ENCODE data around the gene KCNN1. TPM values are rescaled to one million over a fixed set of nuclear protein-coding genes. Genes with fewer than 3 reads are reported as not detected.
A peak's percentile ranks its signal among the peaks of the same experiment; 100 is the strongest.

The KCNN1 gene
- total and polyA plus RNA-seq, 7 experiments from 2014 or later = 0.05 TPM; not detected in 6

- no peak overlapping the region for H3K4me3 Mint-ChIP-seq
- ChIA-PET POLR2A (interaction anchor here (0.6 to 1.6 kb wide), 3 partner anchors 62 to 139 kb away, joined by 3 to 4 read pairs (median 3); partner anchors contain the start of gene RPL18A), CTCF (interaction anchor here (0.6 to 13.8 kb wide), 7 partner anchors 52 to 591 kb away, joined by 3 to 224 read pairs (median 3); partner anchors contain the start of genes CCDC124 and RPL18A)
- Histone ChIP-seq H3K27ac (ENCODE audit: low read depth, low read length) (peak overlapping the region; percentile 25), H3K36me3 (ENCODE audit: control insufficient read depth in 2 of 3, insufficient read depth in 3 of 3, low read length in 3 of 3) (no peaks in the 10 kb centered on the region), H3K4me1 (ENCODE audit: control insufficient read depth in 2 of 2, insufficient read depth in 2 of 2, low read length in 2 of 2) (peaks cover 19 to 24% of the 10 kb centered on the region in 2 donors), H3K9me3 (ENCODE audit: control insufficient read depth in 2 of 3, low read length in 3 of 3) (no peaks in the 10 kb centered on the region), H3K27me3 (ENCODE audit: control insufficient read depth in 2 of 2, insufficient read depth in 2 of 2, low read length in 2 of 2) (no peaks in the 10 kb centered on the region), H3K4me3 (ENCODE audit: low read length) (no peak overlapping the region)
- H3K27ac Mint-ChIP-seq = peak overlapping the region in 6 of 9 donors; percentile 72 to 100 (median 94)
- ATAC-seq = no peak
- H3K9me3 Mint-ChIP-seq = peaks cover 0 to 3% (median 0%) of the 10 kb centered on the region in 11 donors
- H3K27me3 Mint-ChIP-seq = peaks cover 0 to 14% (median 0%) of the 10 kb centered on the region in 5 donors
- peaks cover 0 to 4% (median 0%) of the 10 kb centered on the region in 5 donors for H3K36me3 Mint-ChIP-seq
- no peak for DNase-seq
- intact Hi-C loops (cut with micrococcal nuclease) = loop anchor here (1.0 to 5.0 kb wide), 6 partner anchors 51 to 253 kb away; partner anchors contain the start of genes RPL18A (in 1 of the 2) and SLC5A5 (in 1 of the 2)
- peaks cover 10 to 34% (median 18%) of the 10 kb centered on the region in 7 donors for H3K4me1 Mint-ChIP-seq
Observed at GRCh38 chr19:17997969-17998826, 31.3 kb downstream of the KCNN1 start.

- peaks cover 0 to 14% (median 0%) of the 10 kb centered on the region in 5 donors for H3K27me3 Mint-ChIP-seq
- Histone ChIP-seq H3K27me3 (ENCODE audit: control insufficient read depth in 2 of 2, insufficient read depth in 2 of 2, low read length in 2 of 2) (no peaks in the 10 kb centered on the region), H3K27ac (ENCODE audit: low read depth, low read length) (peak overlapping the region; percentile 25), H3K36me3 (ENCODE audit: control insufficient read depth in 2 of 3, insufficient read depth in 3 of 3, low read length in 3 of 3) (no peaks in the 10 kb centered on the region), H3K4me1 (ENCODE audit: control insufficient read depth in 2 of 2, insufficient read depth in 2 of 2, low read length in 2 of 2) (peaks cover 19 to 24% of the 10 kb centered on the region in 2 donors), H3K4me3 (ENCODE audit: low read length) (no peak overlapping the region), H3K9me3 (ENCODE audit: control insufficient read depth in 2 of 3, low read length in 3 of 3) (no peaks in the 10 kb centered on the region)
- peaks cover 10 to 35% (median 18%) of the 10 kb centered on the region in 7 donors for H3K4me1 Mint-ChIP-seq
- peaks cover 0 to 4% (median 0%) of the 10 kb centered on the region in 5 donors for H3K36me3 Mint-ChIP-seq
- intact Hi-C loops (cut with micrococcal nuclease) = loop anchor here in 1 of 2 donors (5.0 kb wide), 1 partner anchor 126 kb away; the partner anchor contains the start of gene SLC5A5
- DNase-seq (no peak), ATAC-seq (no peak)
- POLR2A ChIA-PET = interaction anchor here (0.6 to 1.6 kb wide), 2 partner anchors 68 to 139 kb away, joined by 3 to 4 read pairs; partner anchors contain the start of gene RPL18A
- CTCF ChIA-PET = interaction anchor here (0.6 to 13.8 kb wide), 4 partner anchors 53 to 139 kb away, joined by 3 to 224 read pairs (median 13); partner anchors contain the start of genes CCDC124 and RPL18A
- peaks cover 0 to 3% (median 0%) of the 10 kb centered on the region in 11 donors for H3K9me3 Mint-ChIP-seq
- H3K27ac Mint-ChIP-seq = peak overlapping the region; percentile 69 to 100 (median 94)
- peak overlapping the region in 8 of 10 donors; percentile 12 to 78 (median 46) for H3K4me3 Mint-ChIP-seq
Observed at GRCh38 chr19:17998827-17999150, 31.9 kb downstream of the KCNN1 start.

GRCh38 chr19:17999684-18000479 lies 33.0 kb downstream of the KCNN1 start:
- H3K27ac ChIP-seq (ENCODE audit: low read depth, low read length) = peak overlapping the region; percentile 97
- ATAC-seq = no peak

GRCh38 chr19:18000480-18000914 lies 33.6 kb downstream of the KCNN1 start:
- Histone ChIP-seq H3K27me3 (ENCODE audit: control insufficient read depth in 2 of 2, insufficient read depth in 2 of 2, low read length in 2 of 2) (no peaks in the 10 kb centered on the region), H3K27ac (ENCODE audit: low read depth, low read length) (peak overlapping the region; percentile 97), H3K4me1 (ENCODE audit: control insufficient read depth in 2 of 2, insufficient read depth in 2 of 2, low read length in 2 of 2) (peaks cover 19 to 24% of the 10 kb centered on the region in 2 donors), H3K36me3 (ENCODE audit: control insufficient read depth in 2 of 3, insufficient read depth in 3 of 3, low read length in 3 of 3) (no peaks in the 10 kb centered on the region), H3K4me3 (ENCODE audit: low read length) (peak overlapping the region; percentile 25), H3K9me3 (ENCODE audit: control insufficient read depth in 2 of 3, low read length in 3 of 3) (no peaks in the 10 kb centered on the region)
- DNase-seq (peak in 1 of 9 donors; percentile 50), ATAC-seq (no peak)
- intact Hi-C loops (cut with micrococcal nuclease) = loop anchor here (2.0 to 5.0 kb wide), 3 partner anchors 128 to 172 kb away; partner anchors contain the start of genes IFI30 (in 1 of the 2) and SLC5A5 (in 1 of the 2)
- Mint-ChIP-seq H3K9me3 (peaks cover 0 to 3% (median 0%) of the 10 kb centered on the region in 11 donors), H3K27ac (peak overlapping the region; percentile 94 to 100 (median 99)), H3K36me3 (peaks cover 0 to 5% (median 0%) of the 10 kb centered on the region in 5 donors), H3K4me3 (peak overlapping the region; percentile 81 to 98 (median 87)), H3K27me3 (peaks cover 0 to 7% (median 0%) of the 10 kb centered on the region in 5 donors), H3K4me1 (peaks cover 10 to 35% (median 18%) of the 10 kb centered on the region in 7 donors)
- ChIA-PET POLR2A (interaction anchor here (0.6 to 4.6 kb wide), 21 partner anchors 10 to 299 kb away, joined by 3 to 35 read pairs (median 5); partner anchors contain the start of genes CCDC124, IL12RB1, JAK3 and JUND), CTCF (interaction anchor here (1.5 to 13.8 kb wide), 3 partner anchors 62 to 151 kb away, joined by 3 to 224 read pairs (median 4); partner anchors contain the start of gene CCDC124)

More at GRCh38 chr19:17999684-18000479, 33.0 kb downstream of the KCNN1 start:
- POLR2A ChIA-PET = interaction anchor here (0.6 to 4.6 kb wide), 15 partner anchors 10 to 204 kb away, joined by 3 to 35 read pairs (median 9); partner anchors contain the start of genes CCDC124, IL12RB1, JAK3 and RAB3A
- H3K4me1 ChIP-seq (ENCODE audit: control insufficient read depth in 2 of 2, insufficient read depth in 2 of 2, low read length in 2 of 2) = peaks cover 19 to 24% of the 10 kb centered on the region in 2 donors
- no peaks in the 10 kb centered on the region for H3K9me3 ChIP-seq (ENCODE audit: control insufficient read depth in 2 of 3, low read length in 3 of 3)
- H3K4me3 Mint-ChIP-seq = peak overlapping the region; percentile 81 to 98 (median 87)
- peaks cover 0 to 4% (median 0%) of the 10 kb centered on the region in 5 donors for H3K36me3 Mint-ChIP-seq
- peak overlapping the region; percentile 25 for H3K4me3 ChIP-seq (ENCODE audit: low read length)
- H3K9me3 Mint-ChIP-seq = peaks cover 0 to 3% (median 0%) of the 10 kb centered on the region in 11 donors
- CTCF ChIA-PET = interaction anchor here (0.7 to 13.8 kb wide), 4 partner anchors 62 to 511 kb away, joined by 3 to 224 read pairs (median 4); partner anchors contain the start of gene CCDC124
- H3K36me3 ChIP-seq (ENCODE audit: control insufficient read depth in 2 of 3, insufficient read depth in 3 of 3, low read length in 3 of 3) = no peaks in the 10 kb centered on the region
- H3K27me3 ChIP-seq (ENCODE audit: control insufficient read depth in 2 of 2, insufficient read depth in 2 of 2, low read length in 2 of 2) = no peaks in the 10 kb centered on the region
- H3K27ac Mint-ChIP-seq = peak overlapping the region; percentile 94 to 100 (median 99)
- no peak for DNase-seq
- H3K4me1 Mint-ChIP-seq = peaks cover 10 to 35% (median 18%) of the 10 kb centered on the region in 7 donors
- intact Hi-C loops (cut with micrococcal nuclease) = loop anchor here (2.0 to 5.0 kb wide), 3 partner anchors 128 to 173 kb away; partner anchors contain the start of genes SLC5A5 (in 2 of the 2) and IFI30 (in 1 of the 2)
- H3K27me3 Mint-ChIP-seq = peaks cover 0 to 11% (median 0%) of the 10 kb centered on the region in 5 donors

GRCh38 chr19:18000915-18001776 lies 34.2 kb downstream of the KCNN1 start:
- peaks cover 10 to 35% (median 18%) of the 10 kb centered on the region in 7 donors for H3K4me1 Mint-ChIP-seq
- ATAC-seq (peak; percentile 90), DNase-seq (peak; percentile 89 to 96 (median 95))
- peak overlapping the region; percentile 94 to 100 (median 99) for H3K27ac Mint-ChIP-seq
- Histone ChIP-seq H3K27ac (ENCODE audit: low read depth, low read length) (peak overlapping the region; percentile 97), H3K4me1 (ENCODE audit: control insufficient read depth in 2 of 2, insufficient read depth in 2 of 2, low read length in 2 of 2) (peaks cover 19 to 24% of the 10 kb centered on the region in 2 donors), H3K27me3 (ENCODE audit: control insufficient read depth in 2 of 2, insufficient read depth in 2 of 2, low read length in 2 of 2) (no peaks in the 10 kb centered on the region), H3K4me3 (ENCODE audit: low read length) (peak overlapping the region; percentile 78), H3K9me3 (ENCODE audit: control insufficient read depth in 2 of 3, low read length in 3 of 3) (no peaks in the 10 kb centered on the region), H3K36me3 (ENCODE audit: control insufficient read depth in 2 of 3, insufficient read depth in 3 of 3, low read length in 3 of 3) (no peaks in the 10 kb centered on the region)
- H3K36me3 Mint-ChIP-seq = peaks cover 0 to 5% (median 0%) of the 10 kb centered on the region in 5 donors
- H3K4me3 Mint-ChIP-seq = peak overlapping the region; percentile 85 to 98 (median 93)
- H3K9me3 Mint-ChIP-seq = peaks cover 0 to 3% (median 0%) of the 10 kb centered on the region in 11 donors
- ChIA-PET CTCF (interaction anchor here (0.8 to 13.8 kb wide), 7 partner anchors 56 to 150 kb away, joined by 3 to 224 read pairs (median 4); partner anchors contain the start of genes CCDC124 and RPL18A), POLR2A (interaction anchor here (0.6 to 4.6 kb wide), 27 partner anchors 9 to 298 kb away, joined by 3 to 35 read pairs (median 5); partner anchors contain the start of genes CCDC124, IL12RB1, JAK3 and JUND)
- peaks cover 0 to 2% (median 0%) of the 10 kb centered on the region in 5 donors for H3K27me3 Mint-ChIP-seq
- intact Hi-C loops (cut with micrococcal nuclease) = loop anchor here (1.0 to 5.0 kb wide), 6 partner anchors 54 to 172 kb away; partner anchors contain the start of genes IFI30 (in 1 of the 2), RPL18A (in 1 of the 2) and SLC5A5 (in 1 of the 2)
